ENCODE measurements around the gene GRM7.

GRM7 gene

DNA sequence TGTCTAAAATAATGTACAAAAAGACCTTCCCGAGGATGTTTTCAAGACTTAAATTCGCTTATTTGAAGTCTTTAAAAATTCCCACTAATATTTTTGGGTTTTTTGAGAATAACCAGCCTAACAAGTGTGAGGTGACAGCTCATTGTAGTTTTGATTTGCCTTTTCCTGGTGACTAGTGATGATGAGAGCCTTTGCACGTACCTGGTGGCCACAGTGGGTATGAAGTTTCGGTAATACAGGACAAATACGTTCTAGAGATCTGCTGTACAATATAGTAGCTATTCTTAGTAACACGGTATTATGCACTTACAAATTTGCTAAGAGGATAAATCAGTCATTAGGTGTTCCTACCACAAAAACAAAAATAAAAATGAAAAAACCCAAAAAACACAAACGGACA lies 124.9 kb downstream of the GRM7 start:
- no peak for DNase-seq

DNA sequence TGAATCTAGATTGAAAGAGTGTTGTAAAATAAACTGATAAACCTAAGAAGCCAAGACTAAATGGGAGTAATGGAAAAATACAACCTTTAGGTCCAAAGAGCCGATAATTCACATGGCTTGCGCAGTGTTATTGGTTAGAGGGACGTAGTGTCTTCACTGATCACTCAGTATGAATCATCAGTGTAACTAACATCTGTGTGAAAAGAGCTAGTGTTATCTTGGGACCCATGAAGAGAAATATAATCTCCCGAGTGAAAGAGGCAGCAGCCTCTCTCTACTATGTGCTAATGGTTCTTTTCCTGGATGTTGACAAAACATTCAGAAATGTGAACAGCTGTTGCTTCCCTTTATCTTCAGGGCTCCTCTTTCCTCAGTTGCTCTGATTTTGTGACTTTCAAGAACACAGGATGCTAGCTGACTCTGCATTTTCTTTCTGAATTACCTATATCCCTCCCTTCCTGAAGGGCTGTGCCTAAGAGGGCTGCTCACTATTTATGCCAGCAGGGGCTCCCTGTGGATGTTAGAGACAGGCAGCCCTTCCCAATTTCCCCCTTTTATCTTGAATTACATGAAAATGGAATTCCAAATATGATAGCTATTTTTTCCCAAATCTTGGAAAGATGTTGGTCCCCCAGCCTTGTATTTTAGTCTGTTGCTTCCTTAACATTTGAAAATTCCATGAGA lies 128.8 kb downstream of the GRM7 start:
- no peak for DNase-seq

DNA sequence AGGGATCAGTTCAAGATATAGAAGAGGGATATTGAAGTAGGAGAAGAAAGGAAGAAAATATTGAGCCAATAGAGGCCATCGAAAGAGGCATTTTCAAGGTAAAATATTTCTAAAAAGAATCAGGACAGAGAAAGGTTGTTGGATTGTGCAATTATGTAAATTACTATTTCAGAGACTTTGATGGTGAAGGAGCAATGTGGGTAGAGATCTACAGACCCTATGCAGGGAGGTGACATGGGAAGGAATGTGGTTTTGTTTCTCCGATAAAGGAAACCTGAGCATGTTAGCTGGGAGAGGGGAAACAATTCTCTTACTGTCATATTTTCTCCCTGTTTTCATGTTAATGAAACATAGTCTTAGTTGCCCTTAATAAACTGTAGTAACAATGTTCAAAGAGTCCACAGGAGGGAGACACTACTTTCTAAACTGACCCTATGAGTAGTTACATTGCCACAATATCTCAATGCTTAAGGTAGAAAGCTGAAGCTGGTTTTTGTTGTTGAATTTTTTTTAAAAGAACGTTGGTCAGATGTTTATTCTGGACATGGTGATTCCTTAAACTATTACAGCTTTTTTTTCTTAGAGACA lies 133.3 kb downstream of the GRM7 start:
- no peak for DNase-seq

DNA sequence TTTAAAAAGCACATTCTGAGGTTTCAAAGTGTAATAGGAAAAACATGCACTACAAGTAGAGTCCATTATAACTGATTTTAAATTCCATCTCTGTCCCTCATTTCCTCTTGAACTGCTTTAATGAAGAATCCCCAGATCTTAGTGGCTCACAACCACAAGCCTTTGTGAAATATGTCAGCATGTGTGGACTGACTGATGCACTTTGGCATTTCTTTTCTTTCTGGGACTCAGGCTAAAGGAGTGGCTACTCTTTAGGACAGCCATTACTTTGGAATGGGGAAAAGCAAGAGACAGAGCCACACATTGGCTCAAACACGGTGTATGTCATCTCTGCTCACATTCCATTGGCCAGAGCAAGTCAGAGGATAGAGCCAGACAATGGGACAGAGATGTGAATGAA lies 139.6 kb downstream of the GRM7 start:
- DNase-seq = no peak

DNA sequence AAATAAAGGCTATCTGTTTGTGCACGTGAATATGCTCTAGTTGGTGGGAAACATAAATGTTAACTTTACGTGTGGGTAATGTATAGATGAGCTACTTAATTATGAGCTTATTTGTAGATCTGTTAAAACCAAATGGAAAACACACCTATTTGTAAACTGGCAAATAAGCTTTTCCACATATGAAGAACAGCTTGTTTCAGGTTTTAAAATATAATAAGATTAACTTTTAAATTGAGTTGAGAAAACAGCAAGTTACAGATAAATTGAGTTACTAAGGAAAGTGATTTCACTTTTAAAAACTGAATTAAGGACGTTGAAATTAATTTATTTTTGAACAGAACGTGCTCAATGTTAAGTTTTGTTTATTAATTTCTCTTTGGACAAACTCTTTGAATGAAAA lies 140.5 kb downstream of the GRM7 start:
- DNase-seq = no peak

DNA sequence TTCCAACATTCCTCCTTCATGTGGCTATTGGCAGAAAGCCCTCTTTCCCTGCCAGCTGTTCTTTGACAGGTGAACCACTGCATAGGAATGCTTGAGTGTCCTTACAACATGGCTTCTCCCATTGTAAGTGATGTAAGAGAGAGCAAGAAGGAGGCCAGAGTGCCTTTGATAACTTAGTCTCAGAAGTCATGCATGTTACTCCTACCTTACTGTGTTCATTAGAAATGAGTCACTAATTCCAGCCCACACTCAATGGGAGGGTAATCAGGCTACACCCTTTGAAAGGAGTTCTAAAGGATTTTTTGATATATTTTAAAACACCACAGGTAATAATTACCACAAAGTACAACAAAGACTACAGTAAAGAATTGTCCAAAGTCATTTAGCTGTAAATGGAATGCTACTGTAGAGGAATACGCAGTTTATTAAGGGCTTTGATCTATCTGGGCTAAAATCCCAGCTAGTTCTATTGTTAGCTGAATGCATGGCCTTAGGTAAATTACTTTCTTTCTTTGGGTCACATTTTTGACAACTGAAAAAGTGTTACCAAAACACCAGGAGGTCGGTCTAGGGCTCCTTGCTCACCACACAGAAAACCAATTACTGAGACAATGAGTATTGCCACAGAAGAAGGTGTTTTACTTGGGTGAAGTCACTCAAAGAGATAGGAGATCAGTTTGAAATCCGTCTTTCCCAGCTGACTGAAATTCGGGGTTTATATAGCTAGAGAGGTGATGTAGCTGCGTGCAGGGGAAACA lies 154.9 kb downstream of the GRM7 start:
- DNase-seq = no peak

DNA sequence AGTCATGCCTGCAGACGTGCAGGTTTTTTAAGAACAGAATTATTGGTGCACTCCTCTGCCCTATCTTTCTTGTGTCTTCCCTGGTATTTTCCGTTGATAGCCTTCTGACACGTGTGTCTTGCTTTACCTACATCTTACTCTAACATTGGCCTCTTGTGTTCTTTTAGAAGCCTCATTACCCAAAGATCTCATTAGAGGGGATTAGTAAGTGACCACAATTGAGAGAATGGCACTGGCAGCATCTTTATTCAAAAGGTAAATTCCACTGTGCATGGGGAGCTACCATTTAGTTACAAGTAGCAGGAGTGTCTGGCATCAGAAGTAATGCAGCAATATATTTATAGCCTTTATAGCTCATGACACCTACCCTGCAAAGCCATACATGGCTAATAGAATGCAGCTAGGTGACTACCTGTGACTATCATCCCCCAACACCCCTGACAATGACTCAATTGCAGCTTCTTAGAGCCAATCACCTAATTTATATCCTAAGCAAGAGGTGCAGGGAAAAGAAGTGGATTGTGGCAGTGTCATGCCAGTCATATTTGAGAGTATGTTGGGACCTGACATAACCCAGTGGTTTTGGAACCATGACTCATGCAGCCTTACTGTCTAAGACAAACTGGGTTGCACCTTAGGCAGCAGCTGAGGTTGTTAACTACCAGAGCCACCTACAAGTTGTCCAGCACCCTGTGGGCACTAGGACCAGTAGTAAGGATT lies 164.8 kb downstream of the GRM7 start:
- no peak for DNase-seq

DNA sequence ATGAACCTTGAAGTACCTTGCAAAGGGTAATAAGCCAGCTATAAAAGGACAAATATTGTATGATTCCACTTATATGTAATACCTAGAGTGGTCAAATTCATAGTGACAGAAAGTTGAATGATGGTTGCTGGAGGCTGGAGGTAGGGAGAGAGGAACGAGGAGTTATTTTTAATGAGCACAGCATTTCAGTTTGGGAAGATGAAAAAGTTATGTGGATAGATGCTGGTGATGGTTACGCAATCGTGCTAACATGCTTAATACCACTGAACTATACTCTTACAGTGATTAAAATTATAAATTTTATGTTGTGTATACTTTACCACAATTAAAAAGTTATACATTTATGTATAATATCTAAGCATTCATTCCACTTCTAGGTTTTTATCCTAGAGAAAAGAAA lies 168.6 kb downstream of the GRM7 start:
- no peak for DNase-seq

DNA sequence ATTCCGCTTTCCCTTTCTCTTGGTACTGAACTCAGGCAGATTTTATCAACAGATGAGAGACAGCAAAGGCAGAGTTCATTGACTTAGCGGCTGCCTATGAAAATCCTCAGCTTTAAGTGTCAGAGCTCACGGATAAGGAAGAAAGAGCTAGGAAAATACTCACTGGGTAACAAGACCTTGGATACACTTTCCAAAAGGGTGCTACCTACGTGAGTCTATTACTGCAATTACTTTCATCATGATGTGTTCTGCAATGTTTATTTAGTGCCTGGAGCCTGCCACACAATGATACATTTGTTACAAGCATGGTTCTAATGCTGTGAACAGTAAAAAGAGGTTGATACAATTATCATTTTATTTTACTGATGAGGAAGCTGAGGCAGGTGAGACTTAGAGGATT lies 177.5 kb downstream of the GRM7 start:
- DNase-seq = no peak

DNA sequence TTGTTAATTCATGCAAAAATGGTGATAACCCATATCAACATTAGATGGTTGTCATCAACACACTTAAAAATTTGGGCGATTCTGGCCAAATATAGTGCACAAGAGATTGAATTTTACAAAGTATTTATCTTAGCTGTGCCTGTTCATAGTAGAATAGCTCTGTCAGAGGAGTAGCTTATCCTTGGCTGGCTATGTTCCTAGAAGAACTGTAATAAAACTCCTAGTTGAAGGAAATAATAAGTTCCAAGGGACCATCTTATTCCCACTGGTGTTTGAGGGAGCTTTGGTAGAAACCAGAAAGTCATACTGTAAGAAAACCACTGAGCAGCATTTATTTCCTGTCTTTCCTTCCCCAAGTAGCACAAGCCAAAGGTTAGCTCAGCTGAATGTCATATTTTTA lies 201.8 kb downstream of the GRM7 start:
- DNase-seq = no peak

DNA sequence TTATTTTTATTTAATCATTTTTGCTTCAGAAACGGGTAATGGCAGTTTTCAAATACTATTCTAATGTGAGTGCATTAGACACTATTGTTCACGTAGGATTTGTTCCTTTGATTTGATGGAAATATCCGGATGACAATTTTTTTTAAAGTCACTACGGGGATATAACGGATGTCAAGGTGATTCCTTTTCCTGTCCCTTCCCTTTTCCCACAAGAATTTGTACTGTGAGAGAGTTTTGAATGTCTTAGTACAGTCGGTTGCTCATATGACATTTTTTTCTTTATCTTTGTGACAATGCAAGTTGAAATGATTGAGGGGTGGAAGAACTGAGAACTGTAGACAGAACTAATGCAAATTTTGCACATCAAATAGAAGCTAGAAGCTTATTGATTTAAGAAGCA lies 209.5 kb downstream of the GRM7 start:
- no peak for DNase-seq

DNA sequence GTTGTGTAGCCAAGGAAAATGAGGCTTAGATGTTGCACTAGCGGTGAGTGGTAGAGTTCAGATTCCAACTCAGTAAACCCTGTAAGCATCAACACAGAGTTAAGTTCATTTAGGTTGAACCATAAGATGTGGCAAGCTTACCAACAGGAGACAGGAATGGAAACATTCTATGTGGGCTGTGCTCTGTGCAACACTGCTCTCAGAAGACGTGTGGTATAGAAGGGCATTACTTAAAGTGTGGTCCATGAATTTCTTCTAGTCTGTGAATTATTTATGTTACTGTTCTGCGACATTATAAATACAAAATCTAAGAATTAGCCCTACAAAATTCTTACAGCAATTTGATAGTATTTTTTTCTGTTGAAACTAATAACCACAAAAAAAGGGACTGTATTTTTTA lies 213.3 kb downstream of the GRM7 start:
- DNase-seq = no peak

DNA sequence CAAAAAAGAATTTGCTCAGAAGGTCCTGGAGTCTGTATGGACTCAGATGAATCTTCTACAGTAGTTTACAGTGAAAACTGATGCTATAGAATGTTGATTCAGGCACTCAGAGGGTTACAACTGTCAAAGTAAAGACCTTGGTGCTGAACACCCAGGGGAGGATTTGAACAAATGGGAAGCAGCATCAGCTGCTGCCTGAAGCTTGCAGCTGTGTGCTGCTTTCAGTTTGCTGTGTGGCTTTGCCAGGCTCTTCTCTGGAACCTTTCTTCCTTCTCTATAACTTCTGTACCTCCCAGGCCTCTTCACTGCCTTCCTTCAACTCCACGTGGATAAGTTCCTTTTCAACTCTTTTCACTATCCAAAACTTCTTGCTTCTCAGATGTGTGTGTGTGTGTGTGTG lies 214.2 kb downstream of the GRM7 start:
- no peak for DNase-seq

DNA sequence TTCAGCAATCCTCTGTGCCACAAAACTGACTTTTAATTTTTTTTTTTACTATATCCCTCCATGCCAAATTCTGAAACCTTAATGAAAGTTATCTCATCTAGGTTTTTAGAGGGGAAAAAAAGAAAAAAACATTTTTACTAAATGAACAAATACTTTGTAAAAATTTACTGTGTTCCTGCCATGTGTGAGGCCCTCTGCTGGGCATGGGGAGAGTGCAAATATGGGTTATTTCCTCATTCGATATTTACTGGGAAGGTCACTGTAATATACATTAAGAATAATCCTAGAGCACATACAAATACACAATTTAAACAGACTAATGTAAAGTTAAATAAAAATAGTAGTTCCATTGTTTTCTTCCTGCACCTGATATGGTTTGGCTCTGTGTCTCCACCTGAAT lies 215.0 kb downstream of the GRM7 start:
- DNase-seq = no peak

DNA sequence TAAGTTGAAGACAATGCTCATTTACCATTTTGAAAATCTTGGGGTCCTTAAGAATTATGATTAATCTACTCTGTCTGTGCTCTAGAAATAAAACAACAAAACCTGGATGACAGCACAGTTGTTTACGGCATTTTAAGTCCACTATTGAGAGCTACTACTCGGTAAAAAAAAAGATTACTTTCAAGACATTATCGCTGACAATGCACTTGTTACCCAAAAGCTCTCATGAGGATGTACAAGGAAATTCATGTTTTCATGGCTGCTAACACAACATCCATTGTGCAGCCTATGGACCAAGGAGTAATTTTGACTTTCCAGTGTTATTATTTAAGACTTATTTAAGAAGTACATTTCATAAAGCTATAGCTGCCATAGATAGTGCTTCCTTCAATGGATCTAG lies 221.3 kb downstream of the GRM7 start:
- DNase-seq = no peak

DNA sequence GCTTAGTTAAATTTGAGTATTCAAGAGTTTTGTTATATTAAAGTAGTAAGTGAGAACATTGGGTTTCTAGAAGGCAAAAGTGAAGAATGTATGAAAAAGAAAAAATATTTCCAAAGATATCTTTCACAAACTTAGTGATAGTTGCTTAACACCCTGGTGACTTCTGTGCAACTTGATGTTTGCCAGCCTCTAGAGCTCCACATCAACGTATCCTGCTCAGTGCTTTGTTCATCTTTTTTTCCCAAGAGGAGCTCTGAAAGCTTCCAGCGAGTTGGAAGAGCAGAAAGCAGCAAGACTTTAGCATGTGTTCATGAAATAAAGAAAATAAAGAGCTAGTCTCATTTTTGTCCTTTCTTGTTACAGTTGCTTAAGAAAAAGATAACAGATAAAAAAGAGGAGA lies 225.5 kb downstream of the GRM7 start:
- no peak for DNase-seq

DNA sequence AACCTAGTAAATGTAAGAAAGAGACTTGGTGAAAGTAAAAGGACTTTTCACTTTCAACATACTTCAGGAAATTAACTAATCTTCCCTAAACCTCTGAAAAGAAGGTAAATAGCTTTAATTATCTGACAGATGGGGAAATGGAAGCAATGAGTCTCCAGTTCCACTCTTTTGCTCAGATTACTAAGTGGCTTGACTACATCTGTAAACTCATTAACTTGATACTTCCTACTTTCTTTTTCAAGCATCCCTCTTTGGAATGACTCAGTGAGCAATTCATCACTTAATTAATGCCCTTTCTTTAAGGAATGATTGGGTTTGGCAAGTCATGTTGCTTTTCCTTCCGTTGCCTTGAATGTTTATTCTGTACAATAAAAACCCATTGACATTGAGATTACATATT lies 234.2 kb downstream of the GRM7 start:
- DNase-seq = no peak

DNA sequence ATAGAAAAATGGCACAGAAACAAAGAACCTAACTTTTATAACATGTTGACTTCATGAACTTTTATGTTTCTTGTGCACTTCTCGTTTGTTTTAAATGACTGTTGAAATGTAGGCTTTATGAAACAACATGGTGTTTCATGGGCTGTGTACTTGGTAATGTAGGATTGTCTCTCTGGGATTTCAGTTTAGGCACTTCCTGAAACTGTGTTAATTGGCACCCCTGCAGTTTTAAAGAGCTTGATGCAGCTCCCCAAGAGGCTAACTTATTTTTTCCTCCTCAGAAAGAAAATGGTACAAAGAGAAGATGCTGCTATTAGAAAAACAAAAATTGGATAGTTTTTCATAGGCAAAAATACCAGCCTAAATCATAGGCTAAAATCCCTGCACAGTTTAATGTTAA lies 239.2 kb downstream of the GRM7 start:
- DNase-seq = no peak

DNA sequence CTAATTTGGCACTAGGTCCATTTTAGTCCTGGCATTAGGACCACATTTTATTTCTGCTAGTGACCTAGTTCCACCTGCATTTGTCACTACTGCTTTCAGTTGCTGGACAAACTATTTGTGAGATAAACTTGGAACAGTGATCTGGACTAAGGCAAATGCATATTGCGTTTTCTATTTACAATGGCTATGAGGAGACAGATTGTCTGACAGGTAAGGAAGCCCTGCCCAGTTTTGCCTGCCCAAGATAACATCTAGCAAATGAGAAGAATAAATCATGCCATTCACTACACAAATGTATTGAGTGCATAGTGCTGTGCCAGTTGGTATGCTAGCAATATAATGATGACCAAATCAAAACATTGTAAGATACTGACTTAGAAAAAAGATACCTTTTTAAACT lies 245.7 kb downstream of the GRM7 start:
- no peak for DNase-seq

DNA sequence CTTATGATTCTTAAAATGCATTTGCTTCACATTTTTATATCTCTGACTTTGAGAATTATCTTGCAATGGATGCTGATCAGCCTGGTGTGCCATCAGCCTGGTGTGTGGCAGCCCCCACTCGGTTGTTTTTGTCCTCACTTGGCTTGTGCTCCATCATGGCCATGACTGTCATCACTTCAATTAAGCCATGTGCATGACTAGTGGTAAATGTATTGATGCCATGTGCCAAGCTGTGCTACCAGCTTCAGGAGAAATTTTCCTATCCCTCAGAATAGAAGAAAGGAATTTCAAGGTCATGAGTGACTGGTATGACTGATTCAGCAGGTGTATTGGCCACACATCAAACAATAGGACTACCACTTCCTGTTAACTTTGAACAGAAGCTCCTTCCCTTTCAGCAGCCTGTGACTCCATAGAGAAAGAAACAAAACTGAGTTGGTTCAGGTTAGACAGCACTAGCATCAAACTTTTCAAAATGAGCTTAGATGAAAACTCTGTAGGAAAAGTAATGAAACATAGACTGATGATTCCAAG lies 251.7 kb downstream of the GRM7 start:
- no peak for DNase-seq

DNA sequence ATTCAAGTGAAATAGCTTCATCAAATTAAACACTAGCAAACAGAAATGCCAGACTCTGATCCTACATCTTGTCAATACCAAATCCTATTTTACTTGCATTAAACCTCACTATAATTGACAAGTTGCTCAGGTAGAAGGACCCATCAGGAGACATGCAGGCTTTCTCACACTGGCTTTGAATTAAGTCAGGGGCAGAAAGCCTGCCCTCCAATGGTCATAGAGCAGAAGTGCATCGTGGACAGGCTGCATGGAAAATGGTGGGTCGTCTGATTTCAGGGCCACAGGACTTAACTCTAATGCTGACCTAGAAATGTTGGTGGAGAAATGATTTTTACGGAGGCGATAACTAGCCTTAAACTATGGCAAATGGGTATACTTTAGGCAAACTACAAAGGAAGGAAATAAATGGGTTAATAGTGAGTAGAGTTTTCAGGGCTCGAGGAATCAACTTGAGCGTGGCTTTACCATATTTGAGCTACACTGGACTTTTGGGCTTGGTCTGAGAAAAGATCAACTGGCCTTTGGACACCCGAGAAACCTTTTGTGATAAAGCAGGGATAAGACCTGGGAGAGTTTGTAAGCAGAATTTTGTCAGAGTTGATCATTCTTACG lies 283.9 kb downstream of the GRM7 start:
- DNase-seq = no peak

DNA sequence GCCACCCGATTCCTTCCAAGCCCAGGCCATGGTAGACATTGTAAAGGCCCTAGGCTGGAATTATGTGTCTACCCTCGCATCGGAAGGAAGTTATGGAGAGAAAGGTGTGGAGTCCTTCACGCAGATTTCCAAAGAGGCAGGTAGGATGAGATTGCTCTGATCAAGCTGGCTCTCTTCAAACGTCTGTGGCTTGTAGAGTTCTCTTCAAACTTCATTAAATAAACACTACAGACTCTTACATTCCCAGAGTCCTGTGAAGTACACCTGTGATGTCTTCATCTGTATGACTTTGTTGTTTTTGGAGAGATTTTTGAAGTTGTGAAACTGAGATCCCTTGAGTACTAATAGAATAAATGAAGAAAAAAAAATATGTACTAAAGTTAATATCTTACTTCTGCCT lies 285.6 kb downstream of the GRM7 start:
- no peak for DNase-seq

DNA sequence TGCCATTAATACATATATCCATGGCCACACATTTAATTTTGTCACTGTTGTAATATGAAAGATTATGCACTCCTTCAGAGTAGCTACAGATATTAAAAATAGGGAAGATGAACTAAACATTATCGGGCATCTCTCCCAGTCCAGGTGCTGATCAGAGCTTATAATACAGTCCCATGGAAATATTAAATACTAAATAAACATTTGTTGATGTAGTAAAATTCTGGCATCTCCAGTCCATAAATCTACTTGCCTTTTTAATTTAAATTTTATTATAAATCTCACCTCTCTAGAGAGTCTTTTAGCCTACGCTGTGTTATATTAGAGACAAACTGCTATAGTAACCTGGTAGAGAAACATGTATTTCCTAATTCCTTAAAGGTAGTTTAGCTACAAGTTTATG lies 297.6 kb downstream of the GRM7 start:
- DNase-seq = no peak

Measured in CD4-positive, alpha-beta T cell treated with Interleukin-4 for 1 hour (primary cell).